ENCODE results near the gene TCF7L1. TPM values are rescaled to one million over a fixed set of nuclear protein-coding genes. Genes with fewer than 3 reads are reported as not detected.

Gene TCF7L1
- total RNA-seq, 1 donor from 2014 or later = 62.7 TPM

- H3K36me3 Mint-ChIP-seq (ENCODE audit: insufficient read depth) = peaks cover 10% of the 10 kb centered on the region
- no peaks in the 10 kb centered on the region for H3K27me3 Mint-ChIP-seq
- peaks cover 18% of the 10 kb centered on the region for H3K4me1 Mint-ChIP-seq (ENCODE audit: low read depth)
- H3K4me3 Mint-ChIP-seq (ENCODE audit: low read depth) = no peak overlapping the region
- no peak overlapping the region for H3K27ac Mint-ChIP-seq
- TF ChIP-seq CTCF (IDR thresholded peaks at IDR 0.05; ENCODE audit: unreplicated experiment) = no peak
- H3K9me3 Mint-ChIP-seq (ENCODE audit: low read depth) = no peaks in the 10 kb centered on the region
- no peak for DNase-seq (ENCODE audit: low spot score, unreplicated experiment)
Measured at GRCh38 chr2:85282914-85283313, 149.7 kb downstream of the TCF7L1 start.

- no peaks in the 10 kb centered on the region for H3K9me3 Mint-ChIP-seq (ENCODE audit: low read depth)
- H3K36me3 Mint-ChIP-seq (ENCODE audit: insufficient read depth) = peaks cover 11% of the 10 kb centered on the region
- peaks cover 18% of the 10 kb centered on the region for H3K4me1 Mint-ChIP-seq (ENCODE audit: low read depth)
- no peak overlapping the region for H3K27ac Mint-ChIP-seq
- DNase-seq (ENCODE audit: low spot score, unreplicated experiment) = no peak
- H3K27me3 Mint-ChIP-seq = no peaks in the 10 kb centered on the region
- no peak overlapping the region for H3K4me3 Mint-ChIP-seq (ENCODE audit: low read depth)
- no peak for TF ChIP-seq CTCF (IDR thresholded peaks at IDR 0.05; ENCODE audit: unreplicated experiment)
Measured at GRCh38 chr2:85283641-85284040, 150.4 kb downstream of the TCF7L1 start.

- Mint-ChIP-seq H3K36me3 (ENCODE audit: insufficient read depth) (peaks cover 18% of the 10 kb centered on the region), H3K9me3 (ENCODE audit: low read depth) (no peaks in the 10 kb centered on the region), H3K4me1 (ENCODE audit: low read depth) (peaks cover 10% of the 10 kb centered on the region), H3K27me3 (no peaks in the 10 kb centered on the region), H3K27ac (peak overlapping the region; percentile 10), H3K4me3 (ENCODE audit: low read depth) (no peak overlapping the region)
- no peak for DNase-seq (ENCODE audit: low spot score, unreplicated experiment)
- TF ChIP-seq CTCF (IDR thresholded peaks at IDR 0.05; ENCODE audit: unreplicated experiment) = no peak
Measured at GRCh38 chr2:85286918-85287317, 153.7 kb downstream of the TCF7L1 start.

GRCh38 chr2:85287721-85288120, 154.5 kb downstream of the TCF7L1 start:
- no peaks in the 10 kb centered on the region for H3K27me3 Mint-ChIP-seq
- no peak overlapping the region for H3K27ac Mint-ChIP-seq
- peaks cover 3% of the 10 kb centered on the region for H3K4me1 Mint-ChIP-seq (ENCODE audit: low read depth)
- DNase-seq (ENCODE audit: low spot score, unreplicated experiment) = no peak
- peaks cover 18% of the 10 kb centered on the region for H3K36me3 Mint-ChIP-seq (ENCODE audit: insufficient read depth)
- H3K9me3 Mint-ChIP-seq (ENCODE audit: low read depth) = no peaks in the 10 kb centered on the region
- TF ChIP-seq CTCF (IDR thresholded peaks at IDR 0.05; ENCODE audit: unreplicated experiment) = no peak
- H3K4me3 Mint-ChIP-seq (ENCODE audit: low read depth) = no peak overlapping the region

DNA sequence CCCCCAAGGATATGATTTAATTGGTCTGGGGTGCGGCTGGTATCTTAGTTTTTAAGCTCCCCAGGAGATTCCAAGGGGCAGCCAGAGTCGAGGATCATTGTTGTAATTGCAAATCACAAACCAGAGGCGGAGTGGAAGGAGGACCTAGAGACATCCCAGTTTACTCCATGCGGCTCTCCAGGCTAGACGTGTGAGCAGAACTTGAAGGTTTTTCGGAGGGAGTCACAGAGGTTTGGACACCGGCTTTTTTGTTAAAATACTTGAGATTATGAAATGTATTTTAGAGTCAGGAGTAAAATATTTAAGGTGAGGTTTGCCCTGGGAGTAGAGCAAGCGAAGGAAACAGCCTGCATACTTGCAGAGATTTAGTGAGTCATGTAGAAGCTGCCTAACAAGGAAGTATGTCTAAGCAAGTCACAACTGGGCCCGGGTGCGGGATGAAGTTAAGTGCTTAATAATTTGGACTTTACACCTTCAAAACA, 155.1 kb downstream of the TCF7L1 start:
- TF ChIP-seq CTCF (IDR thresholded peaks at IDR 0.05; ENCODE audit: unreplicated experiment) = no peak
- DNase-seq (ENCODE audit: low spot score, unreplicated experiment) = no peak
- Mint-ChIP-seq H3K27ac (no peak overlapping the region), H3K4me1 (ENCODE audit: low read depth) (no peaks in the 10 kb centered on the region), H3K4me3 (ENCODE audit: low read depth) (no peak overlapping the region), H3K9me3 (ENCODE audit: low read depth) (no peaks in the 10 kb centered on the region), H3K36me3 (ENCODE audit: insufficient read depth) (peaks cover 18% of the 10 kb centered on the region), H3K27me3 (no peaks in the 10 kb centered on the region)

All from progenitor cell of endocrine pancreas (in vitro differentiated cells).